Transverse colon (tissue), 4 donors: ENCODE measurements around the gene GPRIN3. TPM values are rescaled to one million over a fixed set of nuclear protein-coding genes. Genes with fewer than 3 reads are reported as not detected.

Experiments used
- DNase-seq: peaks from one replicate; pipeline ENCODE4 v3.0.0-alpha.2; 2019
- H3K27ac ChIP-seq, 4 donors: fragments of 200-600 bp; sonication (generic); 2 replicates each; pipeline ENCODE4 v1.5.1; 2016 to 2018; ENCODE audit warnings: inconsistent platforms in 4 of 4
- H3K27me3 ChIP-seq: fragments of 200-600 bp; sonication (generic); 2 replicates; pipeline ENCODE4 v1.5.1; 2017; ENCODE audit warnings: inconsistent platforms
- H3K36me3 ChIP-seq, 4 donors: fragments of 200-600 bp; sonication (generic); 2 replicates each; pipeline ENCODE4 v1.5.1; 2017 to 2019; ENCODE audit warnings: inconsistent platforms in 4 of 4
- H3K4me1 ChIP-seq, 4 donors: fragments of 200-600 bp; sonication (generic); 2 replicates each; pipeline ENCODE4 v1.5.1; 2017 to 2020; ENCODE audit warnings: inconsistent platforms in 4 of 4
- H3K4me3 ChIP-seq, 4 donors: fragments of 200-600 bp; sonication (generic); 1 replicate in 1 of 4; 2 replicates in 3 of 4; pipeline versions ENCODE4 v1.5.1 to v1.6.1; 2017 to 2019; ENCODE audit warnings: inconsistent platforms in 4 of 4
- H3K9me3 ChIP-seq, 2 donors: fragments of 200-600 bp; sonication (generic); 2 replicates each; pipeline ENCODE4 v1.5.1; 2017 to 2019; ENCODE audit warnings: inconsistent platforms in 2 of 2
- CTCF ChIP-seq, 5 experiments: fragments of 200-600 bp in 3 of 5; fragments of 450-650 bp in 2 of 5; sonication (generic) in 3 of 5; IDR thresholded peaks; 1 replicate in 2 of 5; 2 replicates in 3 of 5; pipeline ENCODE4 v1.5.1; 2016 to 2017; ENCODE audit warnings: antibody characterized with exemption in 5 of 5, inconsistent platforms in 3 of 5, mild to moderate bottlenecking in 2 of 5, moderate library complexity in 1 of 5
- EP300 ChIP-seq: sonication (generic); formaldehyde crosslinking; IDR thresholded peaks from one replicate; pipeline ENCODE4 v1.6.1; 2017; ENCODE audit warnings: antibody characterized with exemption, low read depth
- POLR2A ChIP-seq: fragments of 450-650 bp; IDR thresholded peaks from one replicate; pipeline ENCODE4 v1.6.1; 2016; ENCODE audit warnings: antibody characterized with exemption, mild to moderate bottlenecking, moderate library complexity
- POLR2AphosphoS5 ChIP-seq, 3 donors: sonication (generic); formaldehyde crosslinking; IDR thresholded peaks; one replicate each; pipeline ENCODE4 v1.6.1; 2016; ENCODE audit warnings: antibody characterized with exemption in 3 of 3
- WGBS, 2 donors: methylation state at CpG; one replicate each; pipeline ENCODE4 v1.1.5; 2018; ENCODE audit warnings: low coverage in 1 of 2; 5-methylcytosine and 5-hydroxymethylcytosine counted together
- in situ Hi-C, 4 donors: fragments of 200-750 bp; cut with MboI; loops; one replicate each; pipeline versions ENCODE4 v1.15.0 to v1.15.1; 2017; ENCODE audit warnings: low sequenced_read_pairs in 3 of 4, low pct_ligation_motif_present in 1 of 4, low pct_unique_long_range_greater_than_20kb in 1 of 4
- intact Hi-C: fragments of 100-400 bp; cut with DNase I; formaldehyde crosslinking; loops from one replicate; pipeline ENCODE4 v1.15.1; 2023; ENCODE audit warnings: low total_unique reads
- total RNA-seq, 4 donors: library from RNA; depleted of rRNA; stranded (reverse); fragments of >200 nt; gene quantifications; one replicate each; pipeline ENCODE4 v1.1.0, GENCODE V29; 2016

The GPRIN3 gene
- total RNA-seq, 4 donors from 2014 or later: 10.1 to 21.4 (median 12.8) TPM

GRCh38 chr4:89338206-89338605, 30.6 kb upstream of the GPRIN3 start:
- H3K36me3 ChIP-seq: no peaks in the 10 kb centered on the region
- TF ChIP-seq POLR2A (no peak), EP300 (no peak), CTCF (IDR thresholded peaks at IDR 0.05) (no peak), POLR2AphosphoS5 (IDR thresholded peaks at IDR 0.05) (no peak)
- intact Hi-C loops (no loop called here), in situ Hi-C loops (no loop called here)
- H3K27me3 ChIP-seq: no peaks in the 10 kb centered on the region
- no peak for DNase-seq
- no peak overlapping the region for H3K4me3 ChIP-seq
- H3K27ac ChIP-seq: no peak overlapping the region
- H3K4me1 ChIP-seq: peaks cover 0 to 7% (median 4%) of the 10 kb centered on the region in 4 donors
- no peaks in the 10 kb centered on the region for H3K9me3 ChIP-seq

GRCh38 chr4:89337681-89338080, 30.1 kb upstream of the GPRIN3 start:
- intact Hi-C loops: no loop called here
- H3K4me3 ChIP-seq: no peak overlapping the region
- H3K9me3 ChIP-seq: no peaks in the 10 kb centered on the region
- no peak for TF ChIP-seq POLR2AphosphoS5 (IDR thresholded peaks at IDR 0.05)
- no peak for TF ChIP-seq CTCF (IDR thresholded peaks at IDR 0.05)
- no peak for TF ChIP-seq POLR2A
- no peak for TF ChIP-seq EP300
- WGBS, 2 donors: 75 to 82% methylated on average over 2 of the region's 2 CpGs
- H3K27ac ChIP-seq: no peak overlapping the region
- no peaks in the 10 kb centered on the region for H3K27me3 ChIP-seq
- DNase-seq: no peak
- in situ Hi-C loops: no loop called here
- peaks cover 0 to 7% (median 4%) of the 10 kb centered on the region in 4 donors for H3K4me1 ChIP-seq
- no peaks in the 10 kb centered on the region for H3K36me3 ChIP-seq

GRCh38 chr4:89336818-89337420, 29.3 kb upstream of the GPRIN3 start:
- no peaks in the 10 kb centered on the region for H3K27me3 ChIP-seq
- intact Hi-C loops (no loop called here), in situ Hi-C loops (no loop called here)
- H3K4me1 ChIP-seq: peaks cover 0 to 7% (median 4%) of the 10 kb centered on the region in 4 donors
- H3K27ac ChIP-seq: no peak overlapping the region
- H3K36me3 ChIP-seq: no peaks in the 10 kb centered on the region
- H3K9me3 ChIP-seq: no peaks in the 10 kb centered on the region
- no peak overlapping the region for H3K4me3 ChIP-seq
- WGBS, 2 donors: 53 to 63% methylated on average over 2 to 4 of the region's 4 CpGs
- TF ChIP-seq EP300: no peak
- no peak for TF ChIP-seq POLR2A
- TF ChIP-seq CTCF (IDR thresholded peaks at IDR 0.05): no peak
- TF ChIP-seq POLR2AphosphoS5 (IDR thresholded peaks at IDR 0.05): no peak
- no peak for DNase-seq

GRCh38 chr4:89334830-89335229, 27.2 kb upstream of the GPRIN3 start:
- 43 to 52% methylated on average over 4 of the region's 4 CpGs for WGBS, 2 donors
- Histone ChIP-seq H3K9me3 (no peaks in the 10 kb centered on the region), H3K4me3 (no peak overlapping the region), H3K4me1 (peaks cover 0 to 7% (median 4%) of the 10 kb centered on the region in 4 donors), H3K27me3 (no peaks in the 10 kb centered on the region), H3K36me3 (no peaks in the 10 kb centered on the region), H3K27ac (no peak overlapping the region)
- intact Hi-C loops: no loop called here
- TF ChIP-seq POLR2A (no peak), EP300 (no peak), CTCF (IDR thresholded peaks at IDR 0.05) (no peak), POLR2AphosphoS5 (IDR thresholded peaks at IDR 0.05) (no peak)
- no peak for DNase-seq
- in situ Hi-C loops: no loop called here
